ENCODE measurements around the gene RC3H2. TPM values are rescaled to one million over a fixed set of nuclear protein-coding genes. Genes with fewer than 3 reads are reported as not detected.

RC3H2 gene
- total and polyA plus RNA-seq, 9 donors, result 18.0 to 40.4 (median 28.4) TPM

DNA sequence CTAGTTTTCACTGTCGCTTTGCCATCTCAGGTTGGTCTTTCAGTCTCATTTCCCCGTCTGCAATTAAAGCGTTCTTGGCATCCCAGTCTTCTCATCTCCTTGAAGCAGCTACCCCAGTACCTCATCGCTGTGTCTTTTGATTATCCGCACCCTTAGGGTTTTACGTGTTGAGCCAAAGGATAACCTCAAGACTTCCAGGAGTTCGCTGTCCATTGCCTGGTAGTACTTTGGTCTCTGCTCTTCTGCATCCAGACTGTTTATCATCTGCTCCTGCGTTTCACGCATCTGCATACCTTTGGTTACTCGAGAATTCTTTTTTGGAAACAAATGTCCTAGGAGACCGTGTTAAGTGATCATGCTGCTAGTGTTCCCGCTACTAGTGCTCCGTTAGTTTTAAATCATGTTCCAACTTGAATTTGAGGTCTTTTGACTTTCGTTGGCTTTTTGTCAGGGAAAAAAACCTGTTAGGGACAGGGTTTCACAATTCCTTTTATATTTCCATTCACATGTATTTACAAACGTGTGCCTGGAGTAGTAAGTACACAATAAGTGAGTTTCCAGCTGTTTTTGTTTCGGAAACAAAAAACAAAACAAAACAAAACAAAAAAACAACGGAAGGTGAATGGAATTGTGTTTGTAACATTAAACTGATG is 36.5 kb upstream of the RC3H2 start:
- 3% methylated on average over 8 of the region's 17 CpGs for WGBS (ENCODE audit: insufficient coverage)
- peak overlapping the region; percentile 92 for H3K27ac ChIP-seq (ENCODE audit: low read length)
- H3K36me3 ChIP-seq (ENCODE audit: control insufficient read depth, insufficient read depth, low read length), result peaks cover 8% of the 10 kb centered on the region
- peaks cover 7% of the 10 kb centered on the region for H3K4me1 ChIP-seq (ENCODE audit: control insufficient read depth, insufficient read depth, low read length)
- DNase-seq, result peak; percentile 48
- no peaks in the 10 kb centered on the region for H3K9me3 ChIP-seq (replicated peaks; ENCODE audit: control insufficient read depth, low read depth, low read length)
- H3K4me3 ChIP-seq (ENCODE audit: low read length), result peak overlapping the region; percentile 95
- no peaks in the 10 kb centered on the region for H3K27me3 ChIP-seq (ENCODE audit: control insufficient read depth, insufficient read depth, low read length)

- peak; percentile 99 for DNase-seq
- 0% methylated on average over 24 of the region's 54 CpGs for WGBS (ENCODE audit: insufficient coverage)
- H3K4me1 ChIP-seq (ENCODE audit: control insufficient read depth, insufficient read depth, low read length), result peaks cover 7% of the 10 kb centered on the region
Measured at GRCh38 chr9:122940749-122941581, 35.8 kb upstream of the RC3H2 start, which contains the start of gene RABGAP1. RABGAP1 (plus strand) TSS chr9:122941020; CDS start chr9:122957060, 16,040 bp downstream.

GRCh38 chr9:122940454-122940748 is 35.2 kb upstream of the RC3H2 start:
- Histone ChIP-seq H3K4me1 (ENCODE audit: control insufficient read depth, insufficient read depth, low read length) (peaks cover 7% of the 10 kb centered on the region), H3K27ac (ENCODE audit: low read length) (peak overlapping the region; percentile 82), H3K9me3 (replicated peaks; ENCODE audit: control insufficient read depth, low read depth, low read length) (no peaks in the 10 kb centered on the region), H3K4me3 (ENCODE audit: low read length) (peak overlapping the region; percentile 20), H3K27me3 (ENCODE audit: control insufficient read depth, insufficient read depth, low read length) (no peaks in the 10 kb centered on the region), H3K36me3 (ENCODE audit: control insufficient read depth, insufficient read depth, low read length) (peaks cover 14% of the 10 kb centered on the region)
- WGBS (ENCODE audit: insufficient coverage), result 0% methylated on average over 3 of the region's 6 CpGs
- no peak for DNase-seq

More at GRCh38 chr9:122940749-122941581, 35.8 kb upstream of the RC3H2 start, which contains the start of gene RABGAP1:
- Histone ChIP-seq H3K27me3 (ENCODE audit: control insufficient read depth, insufficient read depth, low read length) (no peaks in the 10 kb centered on the region), H3K4me3 (ENCODE audit: low read length) (peak within 1 kb of the TSS; percentile 95), H3K36me3 (ENCODE audit: control insufficient read depth, insufficient read depth, low read length) (peaks cover 14% of the 10 kb centered on the region), H3K27ac (ENCODE audit: low read length) (peak within 1 kb of the TSS; percentile 92), H3K9me3 (replicated peaks; ENCODE audit: control insufficient read depth, low read depth, low read length) (no peaks in the 10 kb centered on the region)

DNA sequence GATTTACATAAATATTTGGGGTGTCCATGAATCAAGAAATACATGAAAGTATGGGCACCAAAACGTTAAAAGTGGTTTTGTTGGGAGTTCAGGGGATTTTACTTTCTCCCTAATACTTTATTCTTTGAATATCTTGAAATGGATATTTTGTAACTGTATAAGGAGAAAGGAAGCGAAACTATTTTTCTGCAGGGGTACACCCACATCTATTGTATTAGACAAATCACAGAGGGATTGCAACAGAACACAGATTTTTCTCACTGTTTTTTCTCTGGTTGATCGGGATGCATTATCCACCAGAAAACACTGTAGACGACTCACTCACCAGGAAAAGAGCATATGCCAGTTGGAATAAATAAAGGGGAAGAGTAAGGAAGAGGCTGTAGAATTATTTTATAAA is 34.4 kb upstream of the RC3H2 start:
- Histone ChIP-seq H3K4me3 (ENCODE audit: low read length) (no peak overlapping the region), H3K27ac (ENCODE audit: low read length) (no peak overlapping the region), H3K36me3 (ENCODE audit: control insufficient read depth, insufficient read depth, low read length) (peaks cover 14% of the 10 kb centered on the region), H3K4me1 (ENCODE audit: control insufficient read depth, insufficient read depth, low read length) (peaks cover 7% of the 10 kb centered on the region), H3K27me3 (ENCODE audit: control insufficient read depth, insufficient read depth, low read length) (no peaks in the 10 kb centered on the region), H3K9me3 (replicated peaks; ENCODE audit: control insufficient read depth, low read depth, low read length) (no peaks in the 10 kb centered on the region)
- no peak for DNase-seq
- no CpG with 5 or more reads among the region's 4 CpGs for WGBS (ENCODE audit: insufficient coverage)

DNA sequence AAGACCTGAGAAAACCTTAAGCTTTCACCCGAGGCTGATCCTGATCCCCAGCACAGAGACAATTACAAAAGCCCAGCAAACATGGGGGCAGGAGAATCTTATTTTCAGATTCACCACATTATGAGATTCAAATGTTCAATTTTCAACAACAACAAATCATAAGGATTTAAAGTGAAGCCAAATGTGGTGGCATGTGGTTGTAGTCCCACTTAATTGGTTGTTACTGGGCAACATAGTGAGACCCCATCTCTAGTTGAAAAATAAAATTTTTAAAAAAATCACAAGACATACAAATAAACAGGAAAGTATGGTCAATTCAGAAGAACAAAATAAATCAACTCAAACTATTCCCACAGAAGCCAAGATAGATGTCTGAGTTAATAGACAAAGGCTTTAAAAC is 31.7 kb upstream of the RC3H2 start:
- no peak for DNase-seq
- Histone ChIP-seq H3K27me3 (ENCODE audit: control insufficient read depth, insufficient read depth, low read length) (no peaks in the 10 kb centered on the region), H3K36me3 (ENCODE audit: control insufficient read depth, insufficient read depth, low read length) (peaks cover 11% of the 10 kb centered on the region), H3K4me3 (ENCODE audit: low read length) (no peak overlapping the region), H3K4me1 (ENCODE audit: control insufficient read depth, insufficient read depth, low read length) (peaks cover 11% of the 10 kb centered on the region), H3K9me3 (replicated peaks; ENCODE audit: control insufficient read depth, low read depth, low read length) (no peaks in the 10 kb centered on the region), H3K27ac (ENCODE audit: low read length) (no peak overlapping the region)
- no CpG with 5 or more reads among the region's 1 CpG for WGBS (ENCODE audit: insufficient coverage)

- Histone ChIP-seq H3K9me3 (replicated peaks; ENCODE audit: control insufficient read depth, low read depth, low read length) (no peaks in the 10 kb centered on the region), H3K27ac (ENCODE audit: low read length) (no peak overlapping the region), H3K36me3 (ENCODE audit: control insufficient read depth, insufficient read depth, low read length) (peaks cover 11% of the 10 kb centered on the region), H3K27me3 (ENCODE audit: control insufficient read depth, insufficient read depth, low read length) (no peaks in the 10 kb centered on the region), H3K4me3 (ENCODE audit: low read length) (no peak overlapping the region), H3K4me1 (ENCODE audit: control insufficient read depth, insufficient read depth, low read length) (peaks cover 9% of the 10 kb centered on the region)
- no peak for DNase-seq
- WGBS (ENCODE audit: insufficient coverage), result 89% methylated on average over 3 of the region's 5 CpGs
Measured at GRCh38 chr9:122936464-122936863, 31.3 kb upstream of the RC3H2 start.

DNA sequence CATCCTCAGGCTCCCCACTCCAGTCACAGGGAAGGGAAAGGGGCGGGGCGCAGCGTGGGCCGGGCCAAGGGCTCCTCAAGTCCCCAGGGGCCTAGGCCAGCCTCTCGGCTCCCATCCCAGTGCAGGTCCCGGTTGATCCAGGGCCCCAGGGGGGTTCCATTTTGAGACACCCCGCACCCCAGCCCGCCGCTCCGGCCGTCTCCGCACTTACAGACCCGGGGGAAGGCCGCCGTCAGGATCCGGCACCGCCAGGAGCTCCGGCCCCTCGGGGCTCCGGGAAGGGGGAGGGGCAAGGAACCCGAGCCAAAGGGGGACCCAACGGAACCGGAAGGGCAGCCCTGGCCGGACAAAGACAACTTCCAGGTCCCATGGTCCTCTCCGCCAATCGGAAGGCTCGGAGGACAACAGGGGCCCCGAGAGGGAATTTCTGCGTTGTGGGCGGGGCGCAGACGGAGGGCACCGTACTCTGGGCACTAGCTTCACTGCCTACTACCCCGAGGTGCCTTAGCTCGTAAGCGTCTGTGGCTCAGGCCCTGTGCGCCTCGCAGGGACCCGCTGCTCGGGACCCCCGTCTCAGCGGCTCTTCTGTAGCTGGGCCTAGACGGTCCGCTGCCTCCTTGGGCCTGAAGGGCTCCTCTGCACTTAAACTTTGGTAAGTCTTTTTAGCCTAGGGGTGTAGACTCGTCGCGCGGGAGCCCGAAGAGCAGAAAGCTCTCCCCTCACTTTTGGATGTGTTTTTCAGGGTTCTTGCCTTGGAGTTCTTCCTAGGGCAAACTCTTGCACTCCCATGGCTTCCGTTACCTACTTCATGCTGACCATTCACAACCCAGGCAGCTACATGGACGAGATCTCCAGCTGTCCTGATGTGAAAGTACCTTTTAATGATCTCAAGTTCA is 26.3 kb upstream of the RC3H2 start, which contains the start of gene ZBTB26:
Gene ZBTB26 (minus strand): TSS at position 287 of the 896 bp plus-strand sequence. CDS start 11,578 bp downstream, outside the sequence.
- Histone ChIP-seq H3K9me3 (replicated peaks; ENCODE audit: control insufficient read depth, low read depth, low read length) (no peaks in the 10 kb centered on the region), H3K27ac (ENCODE audit: low read length) (peak within 1 kb of the TSS; percentile 97), H3K4me1 (ENCODE audit: control insufficient read depth, insufficient read depth, low read length) (peaks cover 8% of the 10 kb centered on the region), H3K27me3 (ENCODE audit: control insufficient read depth, insufficient read depth, low read length) (no peaks in the 10 kb centered on the region), H3K36me3 (ENCODE audit: control insufficient read depth, insufficient read depth, low read length) (peaks cover 4% of the 10 kb centered on the region), H3K4me3 (ENCODE audit: low read length) (peak within 1 kb of the TSS; percentile 98)
- peak; percentile 98 for DNase-seq
- 0% methylated on average over 37 of the region's 51 CpGs for WGBS (ENCODE audit: insufficient coverage)

GRCh38 chr9:122930541-122931225 is 25.5 kb upstream of the RC3H2 start:
- Histone ChIP-seq H3K36me3 (ENCODE audit: control insufficient read depth, insufficient read depth, low read length) (no peaks in the 10 kb centered on the region), H3K4me3 (ENCODE audit: low read length) (peak overlapping the region; percentile 98), H3K27ac (ENCODE audit: low read length) (peak overlapping the region; percentile 97), H3K4me1 (ENCODE audit: control insufficient read depth, insufficient read depth, low read length) (peaks cover 8% of the 10 kb centered on the region), H3K9me3 (replicated peaks; ENCODE audit: control insufficient read depth, low read depth, low read length) (no peaks in the 10 kb centered on the region), H3K27me3 (ENCODE audit: control insufficient read depth, insufficient read depth, low read length) (no peaks in the 10 kb centered on the region)
- 19% methylated on average over 8 of the region's 10 CpGs for WGBS (ENCODE audit: insufficient coverage)
- DNase-seq, result no peak

- no peak overlapping the region for H3K27ac ChIP-seq (ENCODE audit: low read length)
Measured at GRCh38 chr9:122929796-122930354, 24.7 kb upstream of the RC3H2 start.

More at GRCh38 chr9:122929796-122930354, 24.7 kb upstream of the RC3H2 start:
- peaks cover 8% of the 10 kb centered on the region for H3K4me1 ChIP-seq (ENCODE audit: control insufficient read depth, insufficient read depth, low read length)
- H3K36me3 ChIP-seq (ENCODE audit: control insufficient read depth, insufficient read depth, low read length), result peaks cover 1% of the 10 kb centered on the region
- no peaks in the 10 kb centered on the region for H3K27me3 ChIP-seq (ENCODE audit: control insufficient read depth, insufficient read depth, low read length)
- H3K9me3 ChIP-seq (replicated peaks; ENCODE audit: control insufficient read depth, low read depth, low read length), result no peaks in the 10 kb centered on the region
- 86% methylated on average over 1 of the region's 1 CpG for WGBS (ENCODE audit: insufficient coverage)
- H3K4me3 ChIP-seq (ENCODE audit: low read length), result no peak overlapping the region
- DNase-seq, result no peak

Measured in muscle of leg (tissue), 11 donors.